HCT116 (cell line): Measurements from ENCODE around the gene ADAMTS1. TPM values are rescaled to one million over a fixed set of nuclear protein-coding genes. Genes with fewer than 3 reads are reported as not detected.

Source experiments
- ATAC-seq: fragments of 200-7000 bp; cut with Tn5 transposase; 2 replicates; pipeline ENCODE4 v1.9.1; 2020; ENCODE audit warnings: mild to moderate bottlenecking, moderate library complexity
- BruUV-seq: library from RNA; stranded (reverse); fragments of 400-500 nt; replicated peaks from 2 replicates; lab custom pipeline; 2021; lab: Mats Ljungman, UMichigan
- CTCF ChIA-PET: fragments of 300-600 bp; sonication (Branson Sonifier 250); formaldehyde crosslinking; loops from one replicate; lab custom pipeline; 2021; ENCODE audit warnings: antibody characterized with exemption; lab: Charles Lee
- POLR2A ChIA-PET: fragments of 300-600, 350-600 bp; sonication (Branson Sonifier 250); formaldehyde crosslinking; loops from one replicate; lab custom pipeline; 2021; ENCODE audit warnings: antibody characterized with exemption; lab: Charles Lee
- RAD21 ChIA-PET, 2 experiments: fragments of 300-600 bp; sonication (Branson Sonifier 250); formaldehyde crosslinking; loops; one replicate each; lab custom pipeline; 2023; ENCODE audit warnings: low total read pairs in 2 of 2; ENCODE audit not compliant: uncharacterized antibody in 2 of 2, unreplicated experiment in 2 of 2, low non-redundant PET in 1 of 2; lab: Charles Lee
- DNase-seq: peaks from one replicate; pipeline ENCODE4 v3.0.0-alpha.2; 2010; ENCODE audit warnings: low read depth, low spot score
- H2AFZ ChIP-seq: fragments of 200-600 bp; shearing (Covaris generic), sonication (generic); 2 replicates; pipeline ENCODE4 v1.6.1; 2017; ENCODE audit warnings: low read depth, mixed run types, mixed read lengths, antibody characterized with exemption, low read length; ENCODE audit not compliant: poor library complexity, severe bottlenecking
- H3K27ac ChIP-seq: 2 replicates; pipeline ENCODE4 v1.5.1; 2012; ENCODE audit warnings: low read depth, low read length
- H3K27me3 ChIP-seq: fragments of 200-600 bp; sonication (generic); 2 replicates; pipeline ENCODE4 v1.6.1; 2016; ENCODE audit warnings: mixed run types, low read length, mixed read lengths; ENCODE audit not compliant: insufficient read depth
- H3K36me3 ChIP-seq, 2 experiments: fragments of 200-500 bp in 1 of 2; fragments of 200-600 bp in 1 of 2; sonication (Bioruptor generic) in 1 of 2; sonication (generic) in 1 of 2; 2 replicates each; pipeline versions ENCODE4 v1.5.1 to v1.6.1; 2014 to 2016; ENCODE audit warnings: low read length in 2 of 2, inconsistent platforms in 1 of 2, mixed read lengths in 1 of 2, mixed run types in 1 of 2; ENCODE audit not compliant: insufficient read depth in 2 of 2, control insufficient read depth in 1 of 2
- H3K4me1 ChIP-seq, 2 experiments: fragments of 200-600 bp in 1 of 2; sonication (generic) in 1 of 2; 2 replicates each; pipeline versions ENCODE4 v1.5.1 to v1.6.1; 2012 to 2017; ENCODE audit warnings: low read length in 2 of 2, inconsistent platforms in 1 of 2, mild to moderate bottlenecking in 1 of 2, mixed read lengths in 1 of 2, mixed run types in 1 of 2, moderate library complexity in 1 of 2; ENCODE audit not compliant: insufficient read depth in 2 of 2, control insufficient read depth in 1 of 2
- H3K4me2 ChIP-seq: fragments of 200-600 bp; sonication (generic); 2 replicates; pipeline ENCODE4 v1.6.1; 2017; ENCODE audit warnings: mixed run types, low read length, mixed read lengths
- H3K4me3 ChIP-seq, 2 experiments: fragments of 200-600 bp in 1 of 2; sonication (generic) in 1 of 2; replicated peaks in 1 of 2; 2 replicates each; pipeline ENCODE4 v1.5.1; 2011 to 2016; ENCODE audit warnings: low read length in 2 of 2, control low read depth in 1 of 2, low read depth in 1 of 2, mild to moderate bottlenecking in 1 of 2, mixed read lengths in 1 of 2, mixed run types in 1 of 2
- H3K79me2 ChIP-seq: fragments of 200-600 bp; sonication (generic); 2 replicates; pipeline ENCODE4 v1.6.1; 2017; ENCODE audit warnings: mild to moderate bottlenecking, mixed run types, low read length, moderate library complexity, mixed read lengths; ENCODE audit not compliant: insufficient read depth
- H3K9ac ChIP-seq: fragments of 200-600 bp; sonication (generic); 2 replicates; pipeline ENCODE4 v1.6.1; 2016; ENCODE audit warnings: low read length, mixed read lengths
- H3K9me2 ChIP-seq: fragments of 200-600 bp; sonication (generic), shearing (Covaris generic); 2 replicates; pipeline ENCODE4 v1.6.1; 2017; ENCODE audit warnings: mixed run types, mild to moderate bottlenecking, moderate library complexity; ENCODE audit not compliant: insufficient read depth
- H3K9me3 ChIP-seq, 2 experiments: fragments of 200-500 bp in 1 of 2; fragments of 200-600 bp in 1 of 2; sonication (Bioruptor generic) in 1 of 2; sonication (generic) in 1 of 2; 2 replicates each; pipeline ENCODE4 v1.6.1; 2014 to 2017; ENCODE audit warnings: low read length in 2 of 2, mixed read lengths in 2 of 2, inconsistent platforms in 1 of 2, low read depth in 1 of 2, mild to moderate bottlenecking in 1 of 2, mixed run types in 1 of 2, moderate library complexity in 1 of 2; ENCODE audit not compliant: control insufficient read depth in 1 of 2, insufficient read depth in 1 of 2
- H4K20me1 ChIP-seq: fragments of 200-600 bp; sonication (generic), shearing (Covaris generic); 2 replicates; pipeline ENCODE4 v1.6.1; 2017; ENCODE audit warnings: mixed run types, mild to moderate bottlenecking, moderate library complexity; ENCODE audit not compliant: insufficient read depth
- CBX3 ChIP-seq: IDR thresholded peaks from 2 replicates; pipeline ENCODE4 v1.6.1; 2012; ENCODE audit warnings: low read depth
- CEBPB ChIP-seq: IDR thresholded peaks from 2 replicates; pipeline ENCODE4 v1.6.1; 2012; ENCODE audit warnings: low read depth
- CTCF ChIP-seq, 3 experiments: fragments of 200-600 bp in 1 of 3; sonication (generic) in 1 of 3; IDR thresholded peaks in 2 of 3; conservative IDR thresholded peaks in 1 of 3; 2 replicates each; pipeline ENCODE4 v1.5.1; 2012 to 2017; ENCODE audit warnings: low read depth in 2 of 3, low read length in 2 of 3, antibody characterized with exemption in 1 of 3, borderline replicate concordance in 1 of 3, control low read depth in 1 of 3, mild to moderate bottlenecking in 1 of 3, mixed read lengths in 1 of 3, mixed run types in 1 of 3, moderate library complexity in 1 of 3; ENCODE audit not compliant: insufficient read depth in 1 of 3
- ELF1 ChIP-seq: IDR thresholded peaks from 2 replicates; pipeline ENCODE4 v1.6.1; 2012; ENCODE audit warnings: low read depth, borderline replicate concordance
- POLR2A ChIP-seq: IDR thresholded peaks from 2 replicates; pipeline ENCODE4 v1.7.0; 2011; ENCODE audit warnings: borderline replicate concordance; ENCODE audit not compliant: insufficient read depth, insufficient read length; ENCODE audit errors: extremely low read depth
- SIN3A ChIP-seq: IDR thresholded peaks from 2 replicates; pipeline ENCODE4 v1.6.1; 2012; ENCODE audit warnings: low read depth
- SP1 ChIP-seq: IDR thresholded peaks from 2 replicates; pipeline ENCODE4 v1.6.1; 2012; ENCODE audit warnings: low read depth
- SRF ChIP-seq: IDR thresholded peaks from 2 replicates; pipeline ENCODE4 v1.6.1; 2012; ENCODE audit warnings: low read depth
- TCF7L2 ChIP-seq: IDR thresholded peaks from 2 replicates; pipeline ENCODE4 v1.7.0; 2011; ENCODE audit warnings: borderline replicate concordance, inconsistent platforms; ENCODE audit not compliant: insufficient read depth, insufficient read length; ENCODE audit errors: extremely low read depth
- ZNF274 ChIP-seq: fragments of 200-500 bp; sonication (Bioruptor generic); IDR thresholded peaks from 2 replicates; pipeline ENCODE4 v1.6.1; 2014; ENCODE audit warnings: mild to moderate bottlenecking, low read depth, low read length, inconsistent platforms
- intact Hi-C: fragments of 100-400 bp; cut with micrococcal nuclease; formaldehyde crosslinking; loops from 2 replicates; pipeline ENCODE4 v1.10.0; 2022
- total RNA-seq: library from RNA; stranded (reverse); gene quantifications from one replicate; pipeline ENCODE4 v1.2.1, GENCODE V29; 2021; ENCODE audit not compliant: unreplicated experiment
- TF ChIP-seq, protein P1 (sequence below): IDR thresholded peaks from 2 replicates; pipeline ENCODE4 v1.6.1; 2012; ENCODE audit warnings: low read depth
- TF ChIP-seq, protein P2 (sequence below): IDR thresholded peaks from 2 replicates; pipeline ENCODE4 v1.6.1; 2012

The ADAMTS1 gene
- total RNA-seq, 1 experiment from 2014 or later = 0.98 TPM

- Histone ChIP-seq H3K4me3 (no peak overlapping the region), H3K9me2 (no peaks in the 10 kb centered on the region), H3K27me3 (no peaks in the 10 kb centered on the region), H3K9ac (no peak overlapping the region), H3K9me3 (peaks cover 7 to 29% of the 10 kb centered on the region in 2 experiments; a peak in 2 of 4 replicates), H3K79me2 (no peaks in the 10 kb centered on the region), H3K4me1 (no peaks in the 10 kb centered on the region), H3K4me2 (no peak overlapping the region), H3K27ac (no peak overlapping the region), H3K36me3 (no peaks in the 10 kb centered on the region; a peak in 1 of 4 replicates), H4K20me1 (no peaks in the 10 kb centered on the region), H2AFZ (no peak overlapping the region)
- ChIA-PET CTCF (no interaction called here), RAD21 (no interaction called here), POLR2A (no interaction called here)
- DNase-seq = no peak
- no peak for ATAC-seq
- TF ChIP-seq CEBPB = no peak
- no peak for TF ChIP-seq SRF
- TF ChIP-seq, protein P1, sequence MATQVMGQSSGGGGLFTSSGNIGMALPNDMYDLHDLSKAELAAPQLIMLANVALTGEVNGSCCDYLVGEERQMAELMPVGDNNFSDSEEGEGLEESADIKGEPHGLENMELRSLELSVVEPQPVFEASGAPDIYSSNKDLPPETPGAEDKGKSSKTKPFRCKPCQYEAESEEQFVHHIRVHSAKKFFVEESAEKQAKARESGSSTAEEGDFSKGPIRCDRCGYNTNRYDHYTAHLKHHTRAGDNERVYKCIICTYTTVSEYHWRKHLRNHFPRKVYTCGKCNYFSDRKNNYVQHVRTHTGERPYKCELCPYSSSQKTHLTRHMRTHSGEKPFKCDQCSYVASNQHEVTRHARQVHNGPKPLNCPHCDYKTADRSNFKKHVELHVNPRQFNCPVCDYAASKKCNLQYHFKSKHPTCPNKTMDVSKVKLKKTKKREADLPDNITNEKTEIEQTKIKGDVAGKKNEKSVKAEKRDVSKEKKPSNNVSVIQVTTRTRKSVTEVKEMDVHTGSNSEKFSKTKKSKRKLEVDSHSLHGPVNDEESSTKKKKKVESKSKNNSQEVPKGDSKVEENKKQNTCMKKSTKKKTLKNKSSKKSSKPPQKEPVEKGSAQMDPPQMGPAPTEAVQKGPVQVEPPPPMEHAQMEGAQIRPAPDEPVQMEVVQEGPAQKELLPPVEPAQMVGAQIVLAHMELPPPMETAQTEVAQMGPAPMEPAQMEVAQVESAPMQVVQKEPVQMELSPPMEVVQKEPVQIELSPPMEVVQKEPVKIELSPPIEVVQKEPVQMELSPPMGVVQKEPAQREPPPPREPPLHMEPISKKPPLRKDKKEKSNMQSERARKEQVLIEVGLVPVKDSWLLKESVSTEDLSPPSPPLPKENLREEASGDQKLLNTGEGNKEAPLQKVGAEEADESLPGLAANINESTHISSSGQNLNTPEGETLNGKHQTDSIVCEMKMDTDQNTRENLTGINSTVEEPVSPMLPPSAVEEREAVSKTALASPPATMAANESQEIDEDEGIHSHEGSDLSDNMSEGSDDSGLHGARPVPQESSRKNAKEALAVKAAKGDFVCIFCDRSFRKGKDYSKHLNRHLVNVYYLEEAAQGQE = no peak
- intact Hi-C loops = no loop called here
- BruUV-seq = no TSS peak
Measured at GRCh38 chr21:26819740-26820324, 25.4 kb downstream of the ADAMTS1 start.

GRCh38 chr21:26818906-26819305 is 26.3 kb downstream of the ADAMTS1 start:
- no peak overlapping the region for H3K4me2 ChIP-seq

More at GRCh38 chr21:26818906-26819305, 26.3 kb downstream of the ADAMTS1 start:
- POLR2A ChIA-PET = no interaction called here
- no TSS peak for BruUV-seq
- no peak overlapping the region for H3K27ac ChIP-seq
- no peak for DNase-seq
- CTCF ChIA-PET = no interaction called here
- no peaks in the 10 kb centered on the region; a peak in 1 of 4 replicates for H3K36me3 ChIP-seq
- intact Hi-C loops = no loop called here
- H3K9me3 ChIP-seq = peaks cover 7 to 24% of the 10 kb centered on the region in 2 experiments; a peak in 2 of 4 replicates
- no peak for ATAC-seq
- H4K20me1 ChIP-seq = no peaks in the 10 kb centered on the region
- H3K4me3 ChIP-seq = no peak overlapping the region
- no peaks in the 10 kb centered on the region for H3K4me1 ChIP-seq
- H3K79me2 ChIP-seq = no peaks in the 10 kb centered on the region
- no peak overlapping the region for H3K9ac ChIP-seq
- H3K27me3 ChIP-seq = no peaks in the 10 kb centered on the region
- RAD21 ChIA-PET = no interaction called here
- TF ChIP-seq TCF7L2 (no peak), POLR2A (no peak), CTCF (IDR thresholded peaks at IDR 0.05 in 2 of 3, conservative IDR thresholded peaks at IDR 0.05 in 1 of 3; ENCODE audit: borderline replicate concordance in 1 of 3, insufficient read depth in 1 of 3, low read depth in 2 of 3, low read length in 2 of 3) (no peak), ZNF274 (no peak), SP1 (no peak), ELF1 (no peak), SIN3A (no peak), CBX3 (no peak), SRF (no peak)
- TF ChIP-seq, protein P2, sequence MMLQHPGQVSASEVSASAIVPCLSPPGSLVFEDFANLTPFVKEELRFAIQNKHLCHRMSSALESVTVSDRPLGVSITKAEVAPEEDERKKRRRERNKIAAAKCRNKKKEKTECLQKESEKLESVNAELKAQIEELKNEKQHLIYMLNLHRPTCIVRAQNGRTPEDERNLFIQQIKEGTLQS = no peak
- no peak overlapping the region for H2AFZ ChIP-seq
- H3K9me2 ChIP-seq = no peaks in the 10 kb centered on the region
